ENCODE data around the gene ZNF543.
"Not testable (repeated sequence)": the region's sequence is repeated elsewhere in the genome, so short reads cannot be mapped to it uniquely, and the experiment has no call there.

Gene ZNF543

DNA sequence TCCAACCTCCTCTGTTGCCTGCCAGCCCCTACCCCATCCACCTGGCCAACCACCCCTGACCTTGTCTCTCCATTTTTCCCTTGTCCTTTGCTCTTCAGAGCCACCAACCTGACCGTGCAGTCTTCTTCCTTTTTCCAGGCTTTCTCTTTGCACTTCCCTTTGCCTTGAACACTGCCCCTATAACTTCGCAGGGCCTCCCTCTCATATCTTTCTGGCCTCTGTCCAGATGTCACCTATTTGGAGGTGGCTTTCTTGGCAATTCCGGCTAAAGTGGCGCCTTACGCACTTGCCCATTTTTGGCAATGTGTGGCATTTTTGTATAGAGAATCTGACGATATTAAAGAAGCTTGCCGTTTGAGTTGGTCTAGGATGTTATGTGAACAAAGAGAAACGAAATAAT, 844 bp downstream of the ZNF543 start:
- no peak for DNase-seq (ENCODE audit: low read depth)

DNA sequence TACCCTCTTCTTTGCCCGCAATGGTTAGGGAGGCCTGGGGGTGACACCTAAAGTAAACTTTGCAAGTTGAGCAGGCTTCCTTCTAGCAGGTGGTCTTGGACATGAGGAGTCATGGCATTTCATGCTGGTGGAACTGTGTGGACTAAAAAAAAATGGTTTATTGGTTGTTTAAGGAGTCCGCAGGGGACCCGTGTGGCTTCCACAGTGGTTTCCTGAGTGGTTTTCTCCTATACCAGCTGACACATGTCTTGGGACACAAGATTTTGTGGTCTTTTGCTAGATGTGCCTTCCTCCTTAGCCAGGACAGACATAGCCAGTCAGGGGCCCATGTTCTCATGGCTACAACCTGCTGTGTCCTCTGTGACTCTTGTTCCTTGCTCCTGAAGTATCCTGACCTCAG, 1.5 kb downstream of the ZNF543 start:
- DNase-seq (ENCODE audit: low read depth), result no peak

DNA sequence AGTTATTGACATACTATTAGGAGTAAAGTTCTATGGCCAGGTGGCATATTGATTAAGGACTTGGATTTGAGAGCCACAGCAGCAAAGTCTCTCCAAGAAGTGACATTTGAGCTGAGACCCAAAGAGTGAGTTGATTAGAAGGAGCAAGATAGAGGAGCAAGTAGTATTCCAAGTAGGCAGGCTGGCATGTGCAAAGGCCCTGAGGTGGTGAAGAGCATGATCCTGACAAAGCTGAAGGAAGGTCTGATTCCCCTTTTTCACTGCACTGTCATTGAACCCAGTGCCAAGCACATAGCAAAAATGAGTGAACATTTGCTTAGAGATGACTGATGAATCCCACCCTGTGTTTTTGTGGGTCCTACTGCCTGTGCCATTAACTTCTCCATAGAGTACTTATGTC, 4.7 kb downstream of the ZNF543 start:
- no peak for DNase-seq (ENCODE audit: low read depth)

DNA sequence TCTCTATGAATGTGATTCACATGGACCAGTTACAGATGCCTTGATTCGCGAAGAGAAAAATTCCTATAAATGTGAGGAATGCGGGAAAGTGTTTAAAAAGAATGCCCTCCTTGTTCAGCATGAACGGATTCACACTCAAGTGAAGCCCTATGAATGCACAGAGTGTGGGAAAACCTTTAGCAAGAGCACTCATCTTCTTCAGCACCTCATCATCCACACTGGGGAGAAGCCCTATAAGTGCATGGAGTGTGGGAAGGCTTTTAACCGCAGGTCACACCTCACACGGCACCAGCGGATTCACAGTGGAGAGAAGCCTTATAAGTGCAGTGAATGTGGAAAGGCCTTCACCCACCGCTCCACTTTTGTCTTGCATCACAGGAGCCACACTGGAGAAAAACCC, 7.7 kb downstream of the ZNF543 start:
- DNase-seq (ENCODE audit: low read depth), result no peak

DNA sequence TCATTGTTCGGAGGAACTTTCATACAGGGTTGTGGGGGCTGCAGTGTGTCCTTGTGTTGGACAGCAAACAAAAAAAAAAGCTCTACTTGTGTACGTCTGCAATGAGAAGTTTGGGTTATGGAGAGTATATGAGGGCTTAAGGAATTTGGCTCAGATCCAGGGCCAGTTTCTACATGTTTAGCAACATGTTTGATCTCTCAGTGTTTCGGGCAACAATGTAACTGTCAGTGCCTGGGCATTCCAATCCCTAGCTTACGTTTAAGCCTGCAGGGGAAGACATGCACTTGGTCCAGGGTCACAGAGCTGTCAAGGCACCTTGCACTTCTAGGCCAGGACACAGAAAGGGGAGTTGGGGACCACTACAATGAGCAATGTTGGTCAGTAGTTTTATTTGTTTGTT, 13.9 kb downstream of the ZNF543 start:
- no peak for DNase-seq (ENCODE audit: low read depth)

DNA sequence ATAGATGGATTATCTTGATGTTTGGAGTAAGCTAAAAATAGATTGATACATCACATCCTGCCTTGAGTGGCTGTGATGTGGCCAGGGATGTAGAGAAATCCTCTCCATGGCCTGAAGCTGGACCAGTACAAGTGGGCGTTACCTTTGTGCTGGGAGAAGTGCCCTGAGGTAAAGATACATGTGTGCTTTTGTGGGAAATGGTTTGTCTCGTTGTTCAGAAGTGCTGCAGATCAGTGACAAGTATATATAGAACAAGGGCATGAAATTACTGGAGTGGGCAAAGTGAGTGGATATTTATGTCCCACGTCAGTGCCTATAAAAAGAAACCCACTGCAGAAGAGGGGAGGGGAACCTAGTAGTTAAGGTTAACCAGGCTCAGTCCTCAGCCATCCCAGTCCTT, 18.6 kb downstream of the ZNF543 start:
- no peak for DNase-seq (ENCODE audit: low read depth)

DNA sequence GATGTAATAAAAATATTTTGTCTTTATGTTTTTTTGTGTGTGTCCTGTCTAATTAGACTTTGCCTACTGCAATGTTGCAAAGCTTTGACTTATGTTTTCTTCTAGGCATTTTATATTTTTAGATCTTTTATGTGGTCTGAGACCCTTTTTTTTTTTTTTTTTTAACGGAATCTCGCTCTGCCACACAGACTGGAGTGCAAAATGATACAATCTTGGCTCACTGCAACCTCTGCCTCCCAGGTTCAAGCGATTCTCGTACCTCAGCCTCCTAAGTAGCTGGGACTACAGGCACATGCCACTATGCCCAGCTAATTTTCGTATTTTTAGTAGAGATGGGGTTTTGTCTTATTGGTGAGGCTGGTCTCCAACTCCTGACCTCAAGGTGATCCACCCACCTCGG, 22.3 kb downstream of the ZNF543 start:
- no peak for DNase-seq (ENCODE audit: low read depth)

DNA sequence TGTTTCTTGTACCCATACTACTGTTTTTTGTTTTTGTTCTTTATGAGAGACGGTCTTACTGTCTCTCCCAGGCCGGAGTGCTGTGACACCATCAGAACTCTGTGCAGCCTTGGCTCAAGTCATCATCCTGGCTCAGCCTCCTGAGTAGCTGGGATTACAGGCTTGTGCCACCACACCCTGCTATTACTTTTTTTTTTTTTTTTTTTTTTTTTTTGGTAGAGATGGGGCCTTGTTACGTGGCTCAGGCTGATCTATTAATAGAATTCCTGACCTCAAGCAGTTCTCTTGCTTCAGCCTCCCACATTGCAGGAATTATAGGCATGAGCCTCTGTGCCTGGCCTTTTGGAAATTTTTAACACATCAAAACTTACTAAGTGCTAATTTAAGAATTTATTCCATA, 27.9 kb downstream of the ZNF543 start:
- DNase-seq (ENCODE audit: low read depth), result peak; percentile 10

DNA sequence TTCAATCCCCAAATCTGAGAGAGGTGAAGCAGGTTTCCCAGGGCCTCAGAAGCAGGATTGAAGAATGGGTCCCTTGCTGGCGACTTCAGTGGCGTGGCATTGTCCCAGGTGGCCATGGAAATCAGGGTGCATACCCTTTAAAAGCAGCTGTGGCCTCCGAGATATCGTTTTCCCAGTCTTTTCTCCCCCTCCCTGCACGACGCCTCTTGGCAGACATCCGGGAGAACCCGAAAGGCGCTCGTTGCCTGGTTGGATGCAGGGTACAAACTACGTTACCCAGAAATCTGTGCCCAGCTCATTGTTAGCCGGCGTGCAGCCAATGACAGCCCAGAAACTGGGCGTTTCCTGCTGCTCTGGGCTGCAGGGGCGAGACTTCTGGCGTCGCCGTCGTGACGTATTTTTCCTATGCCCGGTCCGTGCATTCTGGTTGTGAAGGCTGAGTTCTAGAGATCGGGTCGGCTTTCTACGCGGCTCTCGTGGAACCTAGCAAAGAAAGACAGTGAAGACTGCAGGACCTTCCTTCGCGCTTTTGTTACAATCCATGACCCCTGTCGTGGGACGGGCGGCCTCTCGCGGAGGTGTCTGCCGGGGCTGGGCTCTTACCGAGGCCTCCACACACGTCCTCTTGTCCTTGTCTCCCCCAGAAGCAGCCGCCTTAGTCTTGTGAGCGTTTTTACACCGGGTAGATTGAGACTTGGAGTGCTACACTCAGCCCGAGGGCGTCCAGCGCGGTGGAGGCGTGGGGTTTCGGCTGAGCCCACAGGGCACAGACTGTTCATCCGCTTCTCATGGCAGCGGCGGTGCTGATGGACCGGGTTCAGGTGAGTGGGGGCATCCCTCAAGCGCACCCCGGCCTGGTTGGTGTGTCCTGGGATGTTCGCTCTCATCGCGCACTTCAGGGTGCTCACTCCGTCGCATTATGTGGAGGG, 30.9 kb downstream of the ZNF543 start, which contains the start of gene ZNF304:
Gene ZNF304 (plus strand): TSS at position 395 of the 929 bp plus-strand sequence. CDS start 394 bp downstream, at position 789.
- peak; percentile 80 for DNase-seq (ENCODE audit: low read depth)

DNA sequence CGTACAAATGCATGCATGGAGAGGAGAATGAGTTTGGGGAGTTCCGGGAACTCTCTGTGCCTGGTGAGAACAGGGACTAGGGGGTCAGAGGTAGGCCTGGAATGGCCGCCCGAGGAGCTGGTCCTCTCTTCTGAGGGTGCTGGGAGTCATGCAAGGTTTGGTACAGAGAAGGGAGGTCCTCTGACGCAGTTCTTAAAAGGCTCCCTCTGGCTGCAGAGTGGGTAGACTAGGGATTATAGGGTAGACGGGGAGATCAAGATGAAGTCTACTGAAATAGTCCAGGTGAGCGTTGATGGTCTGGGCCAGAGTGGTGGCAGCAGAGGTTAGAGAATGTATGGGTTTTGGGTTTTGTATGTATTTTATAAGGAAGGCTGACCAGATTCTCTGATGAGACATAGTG, 31.6 kb downstream of the ZNF543 start:
- DNase-seq (ENCODE audit: low read depth), result no peak

DNA sequence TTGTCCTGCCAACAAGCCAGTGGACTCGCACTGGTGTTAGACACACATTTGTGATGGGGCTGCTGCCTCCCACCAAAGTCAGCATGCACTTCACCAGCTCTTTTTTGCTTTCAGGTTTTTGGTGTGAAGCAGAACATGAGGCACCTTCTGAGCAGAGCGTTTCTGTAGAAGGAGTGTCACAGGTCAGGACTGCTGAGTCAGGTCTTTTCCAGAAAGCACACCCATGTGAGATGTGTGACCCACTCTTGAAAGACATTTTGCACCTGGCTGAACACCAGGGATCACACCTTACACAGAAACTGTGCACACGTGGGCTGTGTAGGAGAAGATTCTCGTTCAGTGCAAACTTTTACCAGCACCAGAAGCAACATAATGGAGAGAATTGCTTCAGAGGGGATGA, 35.6 kb downstream of the ZNF543 start:
- DNase-seq (ENCODE audit: low read depth), result no peak

DNA sequence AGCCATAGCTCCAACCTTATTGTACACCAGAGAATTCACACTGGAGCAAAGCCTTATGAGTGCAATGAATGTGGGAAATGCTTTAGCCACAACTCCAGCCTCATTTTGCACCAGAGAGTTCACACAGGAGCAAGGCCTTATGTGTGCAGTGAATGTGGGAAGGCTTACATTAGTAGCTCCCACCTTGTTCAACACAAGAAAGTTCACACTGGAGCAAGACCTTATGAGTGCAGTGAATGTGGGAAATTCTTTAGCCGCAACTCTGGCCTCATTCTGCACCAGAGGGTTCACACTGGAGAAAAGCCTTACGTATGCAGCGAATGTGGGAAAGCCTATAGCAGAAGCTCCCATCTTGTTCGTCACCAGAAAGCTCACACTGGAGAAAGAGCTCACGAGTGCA, 37.1 kb downstream of the ZNF543 start:
- no peak for DNase-seq (ENCODE audit: low read depth)

DNA sequence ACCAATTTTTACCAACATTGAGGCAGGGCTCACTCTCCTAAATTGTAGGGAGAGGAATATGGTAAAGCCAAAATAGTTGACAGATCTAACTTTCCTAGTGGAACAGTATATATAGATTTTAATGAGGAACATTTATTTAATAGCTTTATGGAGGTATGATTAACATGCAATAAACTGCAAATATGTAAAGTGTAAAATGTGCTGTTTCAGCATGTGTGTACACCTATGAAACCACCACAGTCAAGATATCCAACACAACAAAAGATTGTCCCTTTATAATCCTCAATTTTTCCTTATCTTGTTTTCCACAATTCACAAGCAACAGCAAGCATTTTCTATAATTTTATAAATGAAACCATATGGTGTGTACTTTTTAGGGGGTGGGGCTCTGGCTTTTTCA, 39.0 kb downstream of the ZNF543 start:
- DNase-seq (ENCODE audit: low read depth), result no peak

DNA sequence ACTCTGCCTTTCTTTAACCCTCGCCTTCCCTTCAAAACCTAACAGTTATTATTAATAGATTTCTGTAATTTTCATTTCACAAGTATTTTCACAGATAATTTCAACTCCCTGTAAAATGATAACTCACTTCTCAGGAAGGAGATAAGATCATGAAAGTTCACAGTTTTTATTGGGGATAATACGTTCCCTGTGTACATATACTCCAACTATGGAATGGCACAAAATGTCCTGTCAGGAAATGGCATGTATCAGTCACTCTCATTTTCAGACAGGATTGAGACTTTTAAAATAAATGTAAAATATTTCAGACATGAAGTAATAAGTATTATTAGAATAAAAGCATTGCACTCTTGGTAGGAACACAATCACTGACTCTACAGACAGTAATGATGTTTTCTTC, 42.1 kb downstream of the ZNF543 start:
- no peak for DNase-seq (ENCODE audit: low read depth)

DNA sequence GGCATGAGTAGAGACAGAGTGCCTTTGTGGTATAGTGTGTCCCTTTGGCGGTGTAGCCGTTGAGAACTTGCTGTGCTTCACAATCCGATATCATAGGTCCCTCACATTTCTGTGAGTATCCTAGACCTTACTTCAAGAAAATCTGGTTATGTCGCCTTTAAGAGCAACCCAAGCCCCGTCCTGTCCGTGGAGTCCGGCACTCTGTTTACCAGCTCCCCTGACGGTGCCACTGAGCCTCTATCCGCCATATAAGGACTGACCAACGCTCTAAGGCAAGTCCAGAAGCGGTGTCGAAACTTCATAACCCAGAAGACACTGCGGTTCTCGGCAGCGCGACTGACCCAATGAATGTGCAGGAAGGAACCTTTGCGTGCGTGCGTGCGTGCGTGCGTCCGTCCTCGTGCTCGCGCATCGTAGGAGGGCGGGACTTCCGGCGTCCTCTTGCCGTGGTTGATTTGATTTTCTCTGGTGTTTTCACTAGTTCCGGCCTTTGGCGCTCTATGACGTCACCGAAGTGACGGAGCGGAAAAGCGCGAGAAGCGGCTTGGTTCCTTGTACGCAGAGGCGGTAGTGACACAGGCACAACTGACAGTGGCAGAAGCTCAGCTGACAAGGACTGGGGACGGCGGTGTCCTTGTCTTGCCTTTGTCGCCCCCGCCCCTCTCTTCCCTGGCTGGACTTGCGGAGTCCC, 42.9 kb downstream of the ZNF543 start, which contains the start of the genes TRAPPC2B and ZNF547:
Gene TRAPPC2B (plus strand): TSS at position 555 of the 691 bp plus-strand sequence. CDS start 1,283 bp downstream, outside the sequence.
Gene ZNF547 (plus strand): TSS at position 555 of the 691 bp plus-strand sequence. CDS start 5,005 bp downstream, outside the sequence.
- peak; percentile 99 for DNase-seq (ENCODE audit: low read depth)

DNA sequence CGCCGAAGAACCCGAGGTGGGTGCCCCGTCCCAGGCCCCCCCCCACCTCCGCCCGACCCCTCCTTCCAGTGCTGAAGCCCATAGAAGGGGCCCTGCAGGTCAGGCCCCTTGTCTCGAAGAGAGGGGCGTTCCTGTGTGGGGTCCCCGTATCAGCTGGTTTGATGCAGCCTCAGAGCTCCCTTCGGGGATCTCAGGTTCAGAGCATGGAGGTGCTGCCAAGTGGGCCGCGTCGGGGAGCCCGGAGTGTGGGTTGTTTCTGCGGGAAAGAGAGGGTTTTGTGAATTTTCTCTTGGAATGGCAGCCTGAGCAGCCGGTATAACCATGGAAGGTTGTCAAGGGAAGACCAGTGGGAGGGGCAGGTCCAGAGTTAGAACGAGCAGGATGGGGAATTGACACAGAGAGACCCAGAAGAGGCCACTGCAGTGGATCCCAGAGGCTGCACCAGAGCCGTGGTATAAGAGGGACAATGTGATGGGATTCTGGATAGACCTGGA, 43.5 kb downstream of the ZNF543 start:
- no peak for DNase-seq (ENCODE audit: low read depth)

DNA sequence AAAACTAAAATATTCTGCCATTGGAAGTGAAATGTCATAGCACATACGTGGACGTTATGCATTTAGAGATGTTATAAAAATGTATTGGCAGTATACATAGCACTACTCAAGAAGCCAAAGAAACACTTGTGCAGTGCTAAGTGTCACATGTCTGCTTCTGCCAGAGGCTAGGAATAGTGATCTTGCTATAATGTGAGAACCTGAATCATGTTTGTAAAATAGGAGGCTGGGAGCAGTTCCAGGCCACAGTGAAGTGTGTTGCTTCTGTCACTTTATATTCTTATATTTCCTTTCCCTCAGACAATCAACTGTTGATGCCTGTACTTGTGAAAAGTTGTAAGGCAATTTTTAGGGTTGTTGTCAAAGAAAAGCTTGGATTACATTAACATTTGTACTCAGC, 46.5 kb downstream of the ZNF543 start:
- DNase-seq (ENCODE audit: low read depth), result no peak

DNA sequence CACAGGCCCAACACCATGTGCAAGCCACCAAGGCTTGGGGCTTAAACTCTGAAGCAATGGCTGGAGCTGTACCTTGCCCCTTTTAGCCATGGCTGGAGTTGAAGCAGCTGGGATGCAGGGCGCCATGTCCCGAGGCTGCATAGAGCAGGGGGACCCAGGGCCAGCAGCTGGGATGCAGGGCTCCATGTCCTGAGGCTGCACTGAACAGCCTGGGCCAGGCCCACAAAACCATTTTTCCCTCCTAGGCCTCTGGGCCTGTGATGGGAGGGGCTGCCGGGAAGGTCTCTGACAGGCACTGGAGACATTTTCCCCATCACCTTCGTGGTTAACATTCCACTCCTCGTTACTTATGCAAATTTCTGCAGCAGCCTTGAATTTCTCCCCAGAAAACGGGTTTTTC, 53.9 kb downstream of the ZNF543 start:
- DNase-seq (ENCODE audit: low read depth), result no peak

DNA sequence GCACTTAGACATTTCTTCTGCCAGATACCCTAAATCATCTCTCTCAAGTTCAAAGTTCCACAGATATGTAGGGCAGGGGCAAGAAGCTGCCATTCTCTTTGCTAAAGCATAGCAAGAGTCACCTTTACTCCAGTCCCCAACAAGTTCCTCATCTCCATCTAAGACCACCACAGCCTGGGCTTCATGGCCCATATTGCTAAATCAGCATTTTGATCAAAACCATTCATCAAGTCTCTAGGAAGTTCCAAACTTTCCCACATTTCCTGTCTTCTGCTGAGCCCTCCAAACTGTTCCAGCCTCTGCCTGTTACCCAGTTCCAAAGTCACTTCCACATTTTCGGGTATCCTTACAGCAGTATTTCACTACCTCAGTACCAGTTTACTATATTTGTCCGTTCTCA, 54.4 kb downstream of the ZNF543 start:
- not testable (repeated sequence) for DNase-seq (ENCODE audit: low read depth)

DNA sequence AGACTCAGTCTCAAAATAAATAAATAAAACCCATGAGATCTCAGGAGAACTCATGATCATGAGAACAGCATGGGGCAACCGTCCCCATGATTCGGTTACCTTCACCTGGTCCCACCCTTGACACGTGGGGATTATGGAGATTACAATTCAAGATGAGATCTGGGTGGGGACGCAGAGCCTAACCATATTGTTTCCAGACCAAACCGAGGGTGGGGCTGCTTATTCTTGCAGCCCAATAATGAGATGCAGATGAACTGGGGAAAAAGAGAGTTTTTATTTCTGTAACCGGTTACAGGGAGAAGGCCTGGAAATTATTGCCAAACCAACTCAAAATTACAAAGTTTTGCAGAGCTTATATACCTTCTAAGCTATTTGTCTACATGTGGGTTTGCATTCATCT, 55.9 kb downstream of the ZNF543 start:
- no peak for DNase-seq (ENCODE audit: low read depth)

DNA sequence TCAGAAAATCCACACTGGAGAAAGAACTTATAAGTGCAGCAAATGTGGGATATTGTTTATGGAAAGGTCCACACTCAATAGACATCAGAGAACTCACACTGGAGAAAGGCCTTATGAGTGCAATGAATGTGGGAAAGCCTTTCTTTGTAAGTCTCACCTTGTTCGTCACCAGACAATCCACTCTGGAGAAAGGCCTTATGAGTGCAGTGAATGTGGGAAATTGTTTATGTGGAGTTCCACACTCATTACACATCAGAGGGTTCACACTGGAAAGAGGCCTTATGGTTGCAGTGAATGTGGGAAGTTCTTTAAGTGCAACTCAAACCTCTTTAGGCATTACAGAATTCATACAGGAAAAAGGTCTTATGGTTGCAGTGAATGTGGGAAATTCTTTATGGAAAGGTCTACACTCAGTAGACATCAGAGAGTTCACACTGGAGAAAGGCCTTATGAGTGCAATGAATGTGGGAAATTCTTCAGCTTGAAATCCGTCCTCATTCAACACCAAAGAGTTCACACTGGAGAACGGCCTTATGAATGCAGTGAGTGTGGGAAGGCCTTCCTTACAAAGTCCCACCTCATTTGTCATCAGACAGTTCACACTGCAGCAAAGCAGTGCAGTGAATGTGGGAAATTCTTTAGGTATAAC, 57.4 kb downstream of the ZNF543 start:
- no peak for DNase-seq (ENCODE audit: low read depth)
